ENCODE results near the gene EXOC4.

Gene EXOC4

DNA sequence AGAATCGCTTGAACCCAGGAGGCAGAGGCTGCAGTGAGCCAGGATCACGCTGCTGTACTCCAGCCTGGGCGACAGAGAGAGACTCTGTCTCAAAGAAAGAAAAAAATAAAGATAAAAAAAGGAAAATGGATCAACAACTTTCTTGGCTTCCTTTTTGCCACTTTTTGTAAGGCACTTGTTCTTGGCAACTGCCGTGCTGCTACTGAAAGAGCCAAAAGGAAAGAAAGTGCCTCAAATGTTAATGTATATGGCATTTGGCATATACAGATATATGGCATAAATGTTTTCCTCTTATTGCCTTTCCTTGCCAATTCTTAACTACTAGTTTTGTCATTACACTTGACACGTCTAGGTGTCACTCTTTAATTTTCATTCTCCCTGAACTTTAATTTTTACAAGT is 480.5 kb downstream of the EXOC4 start:
- DNase-seq = no peak

DNA sequence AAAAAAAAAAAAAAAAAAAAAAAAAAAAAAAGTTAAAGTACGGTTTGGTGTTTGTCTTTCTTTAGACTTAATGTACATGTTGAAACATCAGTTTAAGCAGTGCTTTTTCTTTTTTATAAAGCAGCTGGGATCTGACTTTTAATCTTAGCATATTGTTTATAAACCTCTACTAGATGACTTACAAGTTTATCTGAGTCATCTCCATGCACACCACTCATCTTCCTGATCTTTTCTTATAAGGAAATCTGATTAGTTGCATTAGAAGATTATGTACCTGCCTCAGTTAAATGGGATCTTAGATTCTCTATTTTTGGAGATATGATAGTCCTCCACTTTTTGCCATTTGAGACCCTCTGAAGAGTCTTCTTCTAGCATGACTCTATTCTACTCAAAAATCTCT is 482.3 kb downstream of the EXOC4 start:
- no peak for DNase-seq

GRCh38 chr7:133739817-133740216 is 486.9 kb downstream of the EXOC4 start:
- DNase-seq = no peak

DNA sequence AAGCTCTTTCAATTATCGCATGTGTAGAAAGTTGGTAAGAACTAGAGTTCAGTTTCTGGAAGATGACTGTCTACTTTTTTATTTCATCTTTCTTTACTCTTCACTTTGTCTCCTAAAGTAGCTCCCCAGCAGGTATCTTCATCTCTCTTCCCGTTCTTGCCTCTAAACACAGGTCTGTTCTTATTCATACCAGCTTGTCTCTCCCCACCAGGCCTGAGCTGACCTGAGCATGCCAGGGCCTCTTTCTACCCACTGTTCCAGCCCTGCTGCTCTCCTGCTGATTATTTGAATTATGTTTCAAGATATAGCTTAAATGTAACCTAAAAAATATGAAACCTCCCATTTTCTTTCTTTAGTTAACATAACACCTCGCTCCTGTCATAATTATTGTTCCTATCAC is 488.2 kb downstream of the EXOC4 start:
- DNase-seq = no peak

DNA sequence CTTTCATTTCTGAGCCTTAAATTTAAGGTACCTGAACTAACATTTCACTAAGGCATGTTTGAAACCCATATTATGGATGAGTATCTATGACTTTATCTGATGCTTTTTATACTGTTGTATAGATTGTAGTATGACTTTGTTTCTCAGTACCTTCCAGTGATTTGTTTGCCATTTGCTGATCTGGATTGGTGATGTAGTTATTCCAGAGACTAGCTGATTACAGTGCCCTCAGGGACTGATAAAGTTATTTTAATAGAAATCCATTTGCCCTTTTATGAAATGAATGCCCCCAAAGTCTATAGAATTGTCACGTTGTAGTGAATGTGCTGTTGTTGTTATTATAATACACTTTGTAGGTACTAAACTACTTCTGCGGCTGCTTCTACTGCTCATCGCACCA is 488.8 kb downstream of the EXOC4 start:
- no peak for DNase-seq

DNA sequence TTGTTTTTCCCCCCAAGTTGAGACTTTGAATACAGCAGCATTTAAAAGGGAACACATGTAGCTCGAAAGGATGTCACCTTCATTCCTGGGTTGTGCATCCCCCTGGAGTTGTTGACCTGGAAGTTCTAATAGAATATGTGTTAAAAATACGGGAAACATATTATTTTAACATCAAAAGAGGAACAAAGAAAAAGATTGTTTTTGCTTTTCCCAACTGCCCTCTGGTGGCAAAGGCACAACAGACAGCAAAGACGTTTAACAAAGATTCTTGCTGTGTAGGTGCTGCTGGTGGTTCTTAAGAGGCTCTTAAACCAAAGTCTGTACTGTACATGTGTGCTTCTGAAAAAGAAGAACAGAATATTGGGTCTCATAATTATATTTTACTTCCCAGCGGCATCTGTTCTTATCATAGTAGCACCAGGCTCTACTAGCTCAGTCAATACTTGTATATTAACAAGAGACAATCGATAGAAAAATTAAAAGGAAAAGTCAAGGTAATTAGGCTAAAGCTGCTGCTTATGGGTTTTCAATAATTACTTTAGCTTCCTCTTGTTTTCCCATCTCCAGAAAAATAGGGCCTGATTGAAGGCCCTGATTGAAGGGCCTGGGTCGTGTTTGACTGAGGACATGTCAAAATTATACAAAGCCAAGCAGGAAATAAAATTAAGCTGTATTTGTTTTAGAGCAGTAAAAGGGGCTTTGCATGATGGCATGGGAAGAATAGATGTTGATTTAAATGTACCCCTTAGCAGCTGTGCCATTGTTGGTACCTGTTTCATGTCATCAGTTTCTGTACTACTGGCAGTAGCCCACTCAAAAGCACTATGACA is 490.0 kb downstream of the EXOC4 start:
- no peak for DNase-seq

- no peak for DNase-seq
Observed at GRCh38 chr7:133744451-133744850, 491.6 kb downstream of the EXOC4 start.

GRCh38 chr7:133746305-133746704 is 493.4 kb downstream of the EXOC4 start:
- DNase-seq = no peak

GRCh38 chr7:133746847-133747246 is 494.0 kb downstream of the EXOC4 start:
- DNase-seq = no peak

GRCh38 chr7:133748443-133749407 is 495.8 kb downstream of the EXOC4 start:
- DNase-seq = no peak

DNA sequence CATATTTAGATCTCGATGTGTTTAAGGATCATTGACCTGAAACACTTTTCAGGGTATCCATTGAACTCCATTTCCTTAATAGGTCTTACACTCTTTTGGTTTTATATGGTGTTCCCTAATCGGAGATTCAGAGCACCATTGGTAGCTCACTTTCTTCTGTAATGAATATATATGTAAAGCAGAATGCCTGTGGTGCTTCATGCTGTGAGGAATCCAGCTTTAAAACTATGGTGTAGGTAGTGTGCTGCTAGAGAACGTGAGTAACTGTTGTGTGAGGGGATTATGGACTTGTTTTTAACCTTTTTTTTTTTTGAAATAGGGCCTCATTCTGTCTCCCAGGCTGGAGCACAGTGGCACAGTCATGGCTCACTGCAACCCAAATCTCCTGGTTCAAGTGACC is 497.4 kb downstream of the EXOC4 start:
- DNase-seq = no peak

DNA sequence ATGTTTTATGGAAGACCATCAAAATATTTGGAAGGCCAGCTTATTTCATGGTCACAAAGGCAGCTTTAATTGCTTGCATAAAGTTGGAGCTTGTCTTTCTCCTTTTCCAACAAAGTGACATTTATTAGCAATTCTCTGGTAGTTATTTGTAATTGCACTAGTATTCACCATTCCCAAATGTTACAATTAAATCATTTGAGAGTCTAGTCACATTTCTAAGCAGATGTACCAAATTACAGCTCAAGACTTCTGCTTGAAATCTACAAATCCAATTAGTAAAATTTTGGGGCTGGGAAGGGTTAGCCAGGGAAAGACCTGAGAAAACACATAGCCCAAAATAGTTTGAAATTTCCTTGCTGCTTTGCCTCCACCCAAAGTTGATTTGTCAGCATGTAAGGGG is 498.2 kb downstream of the EXOC4 start:
- no peak for DNase-seq

- DNase-seq = no peak
Observed at GRCh38 chr7:133753513-133753912, 500.6 kb downstream of the EXOC4 start.

DNA sequence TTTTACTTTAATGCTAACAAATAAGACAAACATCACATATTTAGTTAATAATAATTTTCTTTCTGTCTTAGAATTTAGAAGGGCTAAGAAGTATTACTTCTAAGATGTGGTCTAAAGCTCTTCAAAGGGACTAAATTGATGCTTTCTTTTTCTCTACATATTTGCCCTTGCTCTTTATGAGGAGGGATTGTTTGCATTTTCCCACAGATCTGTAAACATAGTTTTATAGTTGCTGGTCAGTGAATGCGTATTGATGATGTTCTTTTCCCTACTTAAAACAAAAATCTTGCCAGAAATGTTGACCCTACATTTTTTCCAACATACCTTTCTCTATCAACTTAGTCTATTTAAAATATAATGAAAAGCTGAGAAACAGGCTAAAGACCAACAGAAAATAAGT is 501.8 kb downstream of the EXOC4 start:
- DNase-seq = no peak

GRCh38 chr7:133755901-133756300 is 503.0 kb downstream of the EXOC4 start:
- no peak for DNase-seq

DNA sequence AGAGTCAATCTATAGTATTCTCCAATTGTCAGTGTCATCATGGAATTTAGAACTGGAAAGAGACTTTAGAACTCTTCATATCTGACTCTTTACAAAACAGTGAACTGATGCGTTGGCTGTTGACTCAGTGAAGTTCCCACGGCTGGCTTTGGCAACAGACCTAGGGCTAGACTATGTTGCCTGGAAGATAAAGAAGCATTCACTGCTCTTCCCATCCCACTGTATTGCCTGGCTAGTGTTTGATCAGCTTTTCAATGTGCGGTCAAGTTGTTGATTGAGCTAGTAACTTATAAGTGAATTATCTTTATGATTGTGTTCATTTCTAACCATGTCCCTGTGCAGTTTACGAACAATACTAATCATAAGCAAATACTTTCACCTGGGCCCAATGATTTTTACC is 508.6 kb downstream of the EXOC4 start:
- no peak for DNase-seq

DNA sequence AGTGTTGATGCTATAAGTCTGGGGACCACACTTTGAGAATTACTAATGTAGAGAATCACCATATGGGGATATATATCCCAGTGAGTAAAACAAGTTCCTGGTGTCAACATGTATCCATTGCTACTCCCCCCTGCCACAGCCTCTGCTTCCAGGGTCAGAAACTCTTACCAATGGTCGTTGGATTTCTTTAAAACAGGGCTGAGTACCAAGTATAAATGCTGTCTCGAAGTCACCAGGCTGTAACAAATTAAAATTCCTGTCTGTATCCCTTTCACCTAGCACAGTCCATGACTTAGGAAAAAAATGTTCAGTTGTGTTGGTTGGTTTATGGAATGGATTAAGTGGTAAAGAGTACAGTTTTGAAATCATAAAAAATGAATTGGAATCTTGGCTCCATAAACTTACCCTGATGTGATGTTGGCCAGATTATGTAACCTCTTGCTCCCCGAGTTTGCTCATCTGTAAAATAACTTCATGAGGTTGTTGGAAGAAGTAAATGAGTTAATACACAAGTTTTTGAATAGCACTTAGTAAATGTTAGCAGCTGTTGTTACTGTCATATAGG is 510.3 kb downstream of the EXOC4 start:
- no peak for DNase-seq

- DNase-seq = no peak
Observed at GRCh38 chr7:133769668-133770067, 516.8 kb downstream of the EXOC4 start.

- no peak for DNase-seq
Observed at GRCh38 chr7:133770863-133771492, 518.1 kb downstream of the EXOC4 start.

- no peak for DNase-seq
Observed at GRCh38 chr7:133771788-133772419, 519.0 kb downstream of the EXOC4 start.

DNA sequence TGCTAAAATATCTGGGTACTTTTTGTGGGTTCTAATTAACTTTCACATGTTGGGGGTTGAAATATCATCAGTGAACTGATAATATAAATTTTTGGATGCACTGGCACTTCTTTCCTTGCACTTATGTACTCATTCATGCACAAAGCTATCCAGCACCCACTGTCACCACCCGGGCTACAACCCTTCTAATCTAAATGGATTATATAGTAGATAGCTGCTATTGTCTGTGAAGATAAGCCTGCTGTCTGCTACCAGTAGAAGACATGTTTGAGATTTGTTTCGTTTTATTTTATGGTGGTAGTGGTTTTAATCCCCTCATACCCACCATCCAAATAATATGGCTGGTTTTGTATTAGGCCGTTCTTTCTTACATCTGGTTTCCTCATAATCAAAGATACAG is 520.7 kb downstream of the EXOC4 start:
- DNase-seq = no peak

DNA sequence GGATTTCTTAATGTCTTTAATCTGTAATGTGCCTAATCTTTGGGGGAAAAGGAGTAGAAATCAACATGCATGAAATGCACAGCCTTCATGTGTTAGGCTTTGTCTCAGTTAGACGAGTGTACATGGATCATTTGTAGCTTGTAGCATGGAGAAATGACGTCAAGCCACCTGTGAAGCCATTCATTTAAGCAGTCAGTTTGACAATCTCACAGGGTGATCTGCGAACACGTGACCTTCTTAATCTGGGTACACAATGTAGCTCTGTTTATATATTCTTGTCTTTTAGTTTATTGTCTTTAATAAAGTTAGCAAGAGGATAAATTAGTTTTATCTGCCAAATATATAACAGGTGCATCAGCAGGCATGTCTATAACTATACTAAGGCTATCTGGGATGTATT is 522.3 kb downstream of the EXOC4 start:
- no peak for DNase-seq

DNA sequence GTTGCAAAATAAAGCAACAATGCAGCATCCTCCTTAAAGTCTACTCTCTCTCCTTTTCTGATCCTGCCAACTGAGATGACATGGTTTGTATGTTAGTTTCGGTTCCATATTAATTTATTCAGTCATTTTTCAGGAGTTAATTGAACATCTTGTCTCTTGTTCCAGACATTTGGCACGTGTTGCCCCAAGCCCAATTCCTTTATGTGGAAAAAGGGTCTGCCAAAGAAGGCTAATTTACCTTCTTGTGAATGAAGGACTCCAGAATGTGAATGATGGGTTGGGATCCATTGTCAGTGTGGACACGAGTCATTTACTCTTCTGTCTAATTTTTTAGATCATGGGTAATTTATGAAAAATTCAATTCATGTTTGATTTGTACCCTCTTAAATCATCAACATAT is 523.4 kb downstream of the EXOC4 start:
- DNase-seq = no peak
